Measurements from ENCODE around the gene GGA1.
"Not testable (repeated sequence)": the region's sequence is repeated elsewhere in the genome, so short reads cannot be mapped to it uniquely, and the experiment has no call there.

Gene GGA1

GRCh38 chr22:37647317-37647716 is 38.7 kb downstream of the GGA1 start:
- no peak overlapping the region for H3K4me3 ChIP-seq (ENCODE audit: low read length)
- no peak for TF ChIP-seq CTCF (conservative IDR thresholded peaks at IDR 0.05; ENCODE audit: low read length)
- DNase-seq (ENCODE audit: low read depth) = no peak

GRCh38 chr22:37647928-37648327 is 39.3 kb downstream of the GGA1 start:
- no peak overlapping the region for H3K4me3 ChIP-seq (ENCODE audit: low read length)
- no peak for TF ChIP-seq CTCF (conservative IDR thresholded peaks at IDR 0.05; ENCODE audit: low read length)
- peak; percentile 36 for DNase-seq (ENCODE audit: low read depth)

GRCh38 chr22:37650463-37651136 is 42.0 kb downstream of the GGA1 start:
- no peak for TF ChIP-seq CTCF (conservative IDR thresholded peaks at IDR 0.05; ENCODE audit: low read length)
- no peak overlapping the region for H3K4me3 ChIP-seq (ENCODE audit: low read length)
- no peak for DNase-seq (ENCODE audit: low read depth)

GRCh38 chr22:37654563-37655251 is 46.1 kb downstream of the GGA1 start:
- DNase-seq (ENCODE audit: low read depth) = no peak
- TF ChIP-seq CTCF (conservative IDR thresholded peaks at IDR 0.05; ENCODE audit: low read length) = no peak

GRCh38 chr22:37655252-37655563 is 46.6 kb downstream of the GGA1 start:
- no peak for TF ChIP-seq CTCF (conservative IDR thresholded peaks at IDR 0.05; ENCODE audit: low read length)
- no peak overlapping the region for H3K4me3 ChIP-seq (ENCODE audit: low read length)
- no peak for DNase-seq (ENCODE audit: low read depth)

More at GRCh38 chr22:37654563-37655251, 46.1 kb downstream of the GGA1 start:
- no peak overlapping the region for H3K4me3 ChIP-seq (ENCODE audit: low read length)

GRCh38 chr22:37656583-37656982 is 47.9 kb downstream of the GGA1 start:
- DNase-seq (ENCODE audit: low read depth); H3K4me3 ChIP-seq (ENCODE audit: low read length): not testable (repeated sequence)

- H3K4me3 ChIP-seq (ENCODE audit: low read length) = peak overlapping the region; percentile 78
- no peak for TF ChIP-seq CTCF (conservative IDR thresholded peaks at IDR 0.05; ENCODE audit: low read length)
- DNase-seq (ENCODE audit: low read depth) = peak; percentile 20
These were observed 49.0 kb downstream of the GGA1 start for GRCh38 chr22:37657590-37658132.
